Measurements from ENCODE around the gene RIMS4. TPM values are rescaled to one million over a fixed set of nuclear protein-coding genes. Genes with fewer than 3 reads are reported as not detected.

The RIMS4 gene
- total RNA-seq, 1 donor from 2014 or later = 7.5 TPM

GRCh38 chr20:44850837-44851236 lies 40.5 kb upstream of the RIMS4 start:
- H3K4me1 Mint-ChIP-seq (ENCODE audit: unreplicated experiment) = no peaks in the 10 kb centered on the region
- H3K36me3 Mint-ChIP-seq = no peaks in the 10 kb centered on the region
- no peaks in the 10 kb centered on the region for H3K9me3 Mint-ChIP-seq
- H3K27me3 Mint-ChIP-seq = no peaks in the 10 kb centered on the region
- no peak overlapping the region for H3K27ac Mint-ChIP-seq
- H3K4me3 Mint-ChIP-seq = no peak overlapping the region
- no peak for DNase-seq (ENCODE audit: extremely low spot score, unreplicated experiment)
- TF ChIP-seq CTCF (conservative IDR thresholded peaks at IDR 0.05) = no peak

DNA sequence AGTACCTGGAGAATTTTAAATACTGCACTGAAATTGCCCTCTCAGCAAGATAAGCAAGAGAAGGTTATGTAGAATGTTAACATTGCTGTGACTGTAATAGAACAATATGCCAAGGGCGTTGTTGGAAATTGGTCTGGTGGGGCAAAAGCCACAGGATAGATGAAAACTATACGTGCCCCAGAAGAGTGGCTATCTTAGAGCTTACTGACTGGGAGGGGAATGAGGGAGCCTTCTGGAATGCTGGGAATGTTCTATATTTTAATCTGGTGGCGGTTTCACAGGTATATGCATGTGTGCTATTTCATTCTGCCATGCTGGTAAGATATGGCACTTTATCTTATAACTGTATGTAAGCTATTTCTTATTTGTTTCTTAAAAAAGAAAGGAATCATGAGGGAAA lies 39.9 kb upstream of the RIMS4 start:
- Mint-ChIP-seq H3K9me3 (no peaks in the 10 kb centered on the region), H3K27ac (no peak overlapping the region), H3K4me3 (no peak overlapping the region), H3K4me1 (ENCODE audit: unreplicated experiment) (no peaks in the 10 kb centered on the region), H3K27me3 (no peaks in the 10 kb centered on the region), H3K36me3 (no peaks in the 10 kb centered on the region)
- no peak for TF ChIP-seq CTCF (conservative IDR thresholded peaks at IDR 0.05)
- DNase-seq (ENCODE audit: extremely low spot score, unreplicated experiment) = no peak

DNA sequence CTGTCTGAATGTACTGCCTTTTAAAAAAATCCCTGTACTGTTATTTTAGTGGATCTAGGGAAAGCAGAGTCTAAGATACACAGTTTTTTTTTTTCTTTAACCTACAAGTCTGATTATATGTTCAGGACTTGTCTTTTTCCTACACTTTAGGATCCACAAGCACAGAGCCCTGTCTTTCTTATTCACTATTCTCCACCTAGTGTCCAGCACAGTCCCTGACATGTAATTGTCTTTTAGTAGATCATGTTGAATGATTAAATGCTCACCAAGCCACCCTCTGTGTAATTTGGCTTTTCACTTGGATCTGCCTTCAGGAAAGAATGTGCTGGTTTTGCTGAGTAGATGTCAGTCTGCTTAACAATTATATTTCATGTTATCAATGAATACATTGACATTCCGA lies 39.4 kb upstream of the RIMS4 start:
- Mint-ChIP-seq H3K4me1 (ENCODE audit: unreplicated experiment) (no peaks in the 10 kb centered on the region), H3K4me3 (no peak overlapping the region), H3K27ac (no peak overlapping the region), H3K27me3 (peaks cover 4% of the 10 kb centered on the region), H3K36me3 (no peaks in the 10 kb centered on the region), H3K9me3 (no peaks in the 10 kb centered on the region)
- DNase-seq (ENCODE audit: extremely low spot score, unreplicated experiment) = no peak
- TF ChIP-seq CTCF (conservative IDR thresholded peaks at IDR 0.05) = peak; percentile 30

GRCh38 chr20:44848254-44849015 lies 38.1 kb upstream of the RIMS4 start:
- peaks cover 4% of the 10 kb centered on the region for H3K27me3 Mint-ChIP-seq
- no peak for DNase-seq (ENCODE audit: extremely low spot score, unreplicated experiment)
- TF ChIP-seq CTCF (conservative IDR thresholded peaks at IDR 0.05) = no peak
- H3K27ac Mint-ChIP-seq = no peak overlapping the region
- H3K4me1 Mint-ChIP-seq (ENCODE audit: unreplicated experiment) = no peaks in the 10 kb centered on the region
- no peak overlapping the region for H3K4me3 Mint-ChIP-seq
- H3K9me3 Mint-ChIP-seq = no peaks in the 10 kb centered on the region
- no peaks in the 10 kb centered on the region for H3K36me3 Mint-ChIP-seq

GRCh38 chr20:44843876-44844275 lies 33.5 kb upstream of the RIMS4 start:
- no peaks in the 10 kb centered on the region for H3K9me3 Mint-ChIP-seq
- H3K27ac Mint-ChIP-seq = no peak overlapping the region
- no peak for TF ChIP-seq CTCF (conservative IDR thresholded peaks at IDR 0.05)
- H3K36me3 Mint-ChIP-seq = no peaks in the 10 kb centered on the region
- H3K4me3 Mint-ChIP-seq = no peak overlapping the region
- DNase-seq (ENCODE audit: extremely low spot score, unreplicated experiment) = no peak
- H3K27me3 Mint-ChIP-seq = peaks cover 21% of the 10 kb centered on the region
- H3K4me1 Mint-ChIP-seq (ENCODE audit: unreplicated experiment) = no peaks in the 10 kb centered on the region

Data from type B pancreatic cell (in vitro differentiated cells).